Activated CD4-positive, alpha-beta T cell treated with anti-CD3 and anti-CD28 coated beads, Interleukin-2, Interleukin-4, amounts not matched to agents 100 ng/mL and 50 ng/mL, durations not matched to agents 16 hours and 8 hours (primary cell): Measurements from ENCODE around the gene FUT8.

ENCODE experiments used
- DNase-seq: peaks from one replicate; pipeline ENCODE4 v3.0.0-alpha.2; 2020; ENCODE audit warnings: low spot score

FUT8 gene

GRCh38 chr14:65558363-65558762 is 145.8 kb downstream of the FUT8 start:
- no peak for DNase-seq

DNA sequence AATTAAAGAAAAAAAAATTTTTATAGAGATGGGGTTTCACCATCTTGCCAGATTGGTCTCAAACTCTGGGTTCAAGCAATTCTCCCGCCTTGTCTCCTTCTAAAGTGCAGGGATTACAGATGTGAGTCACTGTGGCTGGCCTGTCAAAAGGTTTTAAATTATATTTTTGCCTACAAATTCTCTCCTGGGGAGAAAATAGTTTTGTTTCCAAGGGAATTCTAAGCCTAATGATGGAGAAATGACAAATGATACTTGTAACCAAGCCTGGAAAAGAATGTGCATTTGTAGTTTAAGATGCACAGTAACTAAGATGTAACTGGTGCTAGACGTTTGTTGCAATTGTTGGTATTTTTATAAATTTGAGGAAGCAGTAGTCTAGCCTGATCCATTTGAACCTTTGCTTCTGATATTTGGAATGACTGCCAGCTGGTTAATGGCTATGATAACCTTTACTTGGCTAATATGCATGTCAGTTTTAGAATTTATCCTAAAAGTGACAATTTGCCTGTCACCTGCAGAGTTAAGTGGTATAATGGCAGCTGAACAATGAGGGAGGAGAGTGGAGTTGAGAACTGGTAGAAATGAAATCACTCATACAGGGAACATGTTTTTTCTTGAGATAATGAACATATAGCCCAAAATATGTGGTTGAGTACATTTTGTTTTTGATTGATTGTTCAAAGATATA is 148.0 kb downstream of the FUT8 start:
- no peak for DNase-seq

DNA sequence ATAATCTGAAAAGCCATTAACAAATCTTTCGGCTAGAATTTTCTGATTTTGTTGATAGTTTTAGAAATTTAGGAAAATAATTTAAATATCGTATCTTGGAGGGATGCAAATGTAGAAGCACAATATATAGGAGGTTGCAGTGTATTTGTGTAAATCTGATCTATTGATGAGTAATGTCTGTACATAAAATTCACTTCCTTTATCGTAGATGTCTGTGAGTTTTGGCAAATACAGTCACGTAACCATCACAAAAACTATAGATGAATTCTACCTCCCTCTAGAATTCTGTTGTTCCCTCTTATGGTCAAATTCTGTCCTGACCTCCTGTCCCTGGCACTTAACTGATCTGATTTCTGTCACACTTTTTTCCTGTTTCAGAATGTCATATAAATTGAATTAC is 151.8 kb downstream of the FUT8 start:
- no peak for DNase-seq

DNA sequence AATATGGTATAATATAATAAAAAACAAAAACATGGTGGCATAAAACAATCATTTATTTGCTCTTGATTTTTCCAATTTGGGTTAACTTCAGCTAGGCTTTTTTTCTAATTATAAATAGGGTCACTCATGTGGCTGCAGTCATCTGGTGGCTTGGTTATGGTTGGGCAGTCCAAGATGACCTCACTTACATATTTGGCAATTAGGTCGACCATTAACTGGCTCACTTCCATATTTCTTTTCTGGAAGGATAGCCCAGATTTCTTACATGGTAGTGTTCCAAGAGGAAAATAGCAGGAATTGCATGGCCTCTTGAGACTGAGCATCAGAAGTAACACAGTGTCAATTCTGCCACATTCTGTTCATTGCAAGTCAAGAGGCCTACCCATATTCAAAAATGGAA is 153.4 kb downstream of the FUT8 start:
- no peak for DNase-seq

GRCh38 chr14:65566820-65567522 is 154.4 kb downstream of the FUT8 start:
- DNase-seq = peak; percentile 60

DNA sequence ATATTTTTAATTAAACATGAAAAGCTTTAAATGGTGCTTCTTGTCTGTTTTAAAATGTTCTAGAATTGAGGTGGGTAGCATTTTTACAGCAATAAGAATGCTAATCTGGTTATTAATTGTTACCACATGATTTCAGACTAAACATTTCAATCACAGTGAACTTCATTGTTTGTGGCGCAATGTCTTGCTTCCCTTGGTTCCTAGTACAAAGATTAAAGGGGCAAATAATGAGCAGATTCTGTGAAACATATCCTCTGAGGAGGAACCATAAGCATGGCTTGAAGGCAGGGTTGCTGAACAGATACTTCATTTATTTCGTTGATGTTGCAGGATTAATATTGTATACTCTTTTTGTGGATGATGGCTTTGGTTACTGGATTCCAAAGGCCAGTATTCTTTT is 162.1 kb downstream of the FUT8 start:
- no peak for DNase-seq

GRCh38 chr14:65575389-65575788 is 162.9 kb downstream of the FUT8 start:
- no peak for DNase-seq

DNA sequence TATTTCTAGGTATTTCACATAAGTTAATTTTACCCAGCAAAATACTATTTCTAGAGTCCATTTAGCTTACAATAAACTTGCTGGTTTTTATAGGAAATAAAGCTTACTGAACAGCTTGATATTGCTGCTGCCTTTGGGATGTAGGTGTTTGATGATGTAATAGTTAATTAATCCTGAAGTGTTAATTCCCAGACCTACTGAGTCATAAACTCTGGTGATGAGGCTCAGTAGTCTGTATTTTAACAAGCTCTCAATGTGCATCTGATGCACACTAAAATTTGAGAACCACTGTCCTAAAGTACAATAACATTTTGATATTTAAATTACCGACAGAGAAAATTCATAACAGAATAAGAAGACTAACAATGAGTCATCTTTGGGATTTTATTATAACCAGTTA is 168.4 kb downstream of the FUT8 start:
- no peak for DNase-seq

- no peak for DNase-seq
These were observed 168.8 kb downstream of the FUT8 start for GRCh38 chr14:65581378-65581777.

- DNase-seq = no peak
These were observed 169.3 kb downstream of the FUT8 start for GRCh38 chr14:65581799-65582198.

DNA sequence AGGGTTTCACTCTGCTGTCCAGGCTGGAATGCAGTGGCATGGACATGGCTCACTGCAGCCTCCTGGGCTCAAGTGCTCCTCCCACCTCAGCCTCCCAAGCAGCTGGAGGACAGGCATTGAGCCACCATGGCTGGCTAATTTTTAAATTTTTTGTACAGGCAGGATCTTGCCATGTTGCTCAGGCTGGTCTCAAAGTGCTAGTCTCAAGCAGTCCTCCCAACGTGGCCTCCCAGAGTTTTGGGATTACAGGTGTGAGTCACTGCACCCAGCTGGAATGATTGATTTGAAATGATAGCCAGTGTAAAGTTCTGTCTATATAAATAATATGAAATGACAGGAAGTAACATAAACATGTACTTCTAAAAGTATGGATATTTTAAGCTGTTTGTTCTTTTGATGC is 172.7 kb downstream of the FUT8 start:
- no peak for DNase-seq

DNA sequence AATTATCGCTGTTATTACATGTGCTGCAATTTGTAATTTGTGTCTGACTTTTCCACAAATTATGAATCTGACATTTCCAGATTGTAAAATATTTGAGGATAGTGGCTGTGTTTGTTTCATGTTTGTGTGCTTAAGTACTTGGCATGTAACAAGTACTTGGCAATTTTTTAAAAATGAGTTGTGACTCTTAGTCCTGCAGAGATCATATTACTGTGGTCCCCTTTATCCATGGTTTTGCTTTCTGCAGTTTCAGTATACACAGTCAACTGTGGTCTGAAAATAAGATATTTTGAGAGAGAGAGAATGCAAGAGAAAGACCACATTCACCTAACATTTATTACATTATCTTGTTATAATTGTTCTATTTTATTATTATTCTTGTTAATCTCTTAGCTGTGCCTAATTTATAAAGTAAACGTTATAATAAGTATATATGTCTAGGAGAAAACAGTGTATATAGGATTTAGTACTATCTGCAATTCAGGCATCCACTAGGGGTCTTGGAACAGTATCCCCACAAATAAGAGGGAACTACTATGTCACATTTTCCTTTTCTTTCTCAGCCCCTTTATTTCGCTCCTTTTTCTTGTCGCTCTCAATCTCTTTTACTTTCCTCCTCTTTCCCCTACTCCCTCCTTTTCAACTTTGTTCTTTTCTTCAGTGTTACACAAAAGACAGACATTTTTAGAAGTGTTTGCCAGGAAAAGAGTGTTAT is 176.1 kb downstream of the FUT8 start:
- no peak for DNase-seq

GRCh38 chr14:65594153-65594881 is 181.8 kb downstream of the FUT8 start:
- no peak for DNase-seq

DNA sequence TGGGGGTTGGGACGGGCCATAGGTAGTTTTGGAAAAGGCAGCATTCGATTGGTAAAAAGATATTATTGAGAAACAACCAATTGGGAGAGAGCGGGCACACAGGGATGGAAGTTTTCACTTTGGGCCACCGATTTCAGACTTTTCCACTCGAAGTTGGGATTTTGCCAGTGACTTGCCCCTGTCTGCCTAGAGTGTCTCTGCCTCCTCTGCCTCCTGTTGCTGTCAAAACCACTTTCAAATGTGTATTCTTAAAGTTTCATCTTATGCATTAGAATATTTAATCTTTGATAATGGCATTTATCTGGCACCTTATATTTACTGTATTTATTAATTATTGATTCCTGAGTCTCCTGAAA is 182.3 kb downstream of the FUT8 start:
- DNase-seq = no peak

DNA sequence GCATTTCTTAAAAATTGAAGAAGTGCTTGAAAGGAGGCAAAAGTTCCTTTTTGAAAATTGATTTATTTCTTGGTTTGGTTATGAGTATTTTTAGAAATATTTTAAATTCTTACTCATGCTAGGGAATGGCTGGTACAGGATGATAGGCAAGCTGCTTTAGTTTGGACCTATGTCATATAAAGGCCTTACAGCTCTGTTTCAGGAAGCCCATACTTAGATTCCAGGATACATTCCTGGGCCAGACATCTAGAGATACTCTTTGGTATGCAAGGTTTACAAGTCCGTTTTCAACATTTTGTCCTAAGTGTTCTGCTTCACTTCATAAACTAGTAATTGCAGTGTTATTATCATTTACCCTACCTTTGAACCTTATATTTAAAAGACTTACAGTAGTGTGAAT is 186.8 kb downstream of the FUT8 start:
- no peak for DNase-seq

DNA sequence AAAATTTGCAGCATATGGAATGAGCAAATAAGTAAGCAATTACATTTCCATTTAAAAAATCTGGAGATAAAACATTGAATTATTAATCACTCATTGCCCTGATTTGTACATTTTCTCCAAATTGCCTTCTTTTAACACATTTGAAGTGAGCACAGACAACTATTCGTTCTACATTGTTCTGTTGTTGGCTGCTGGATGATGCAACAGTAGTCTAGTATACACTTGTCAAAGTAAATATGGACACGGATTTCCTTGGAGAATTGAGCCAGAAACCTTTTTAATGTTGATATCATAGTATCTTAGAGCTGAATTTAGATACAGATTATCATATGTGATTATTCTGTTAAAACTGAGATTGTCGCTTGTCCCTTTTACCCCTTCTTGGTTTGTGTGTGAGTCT is 188.2 kb downstream of the FUT8 start:
- no peak for DNase-seq

DNA sequence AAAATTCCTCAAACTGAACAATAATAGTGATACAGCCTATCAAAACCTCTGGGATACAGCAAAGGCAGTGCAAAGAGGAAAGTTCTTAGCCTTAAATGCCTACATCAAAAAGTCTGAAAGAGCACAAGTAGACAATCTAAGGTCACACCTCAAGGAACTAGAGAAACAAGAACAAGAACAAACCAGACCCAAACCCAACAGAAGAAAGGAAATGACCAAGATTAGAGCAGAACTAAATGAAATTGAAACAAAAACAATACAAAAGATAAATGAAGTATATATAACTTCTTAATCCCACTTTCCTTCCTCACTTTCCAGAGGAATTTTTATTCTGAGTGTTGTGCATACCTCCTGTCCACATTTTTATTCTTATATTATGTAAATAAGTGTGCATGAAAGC is 192.0 kb downstream of the FUT8 start:
- no peak for DNase-seq

GRCh38 chr14:65604936-65605335 is 192.4 kb downstream of the FUT8 start:
- no peak for DNase-seq

- no peak for DNase-seq
These were observed 193.9 kb downstream of the FUT8 start for GRCh38 chr14:65606460-65606859.

- DNase-seq = no peak
These were observed 200.7 kb downstream of the FUT8 start for GRCh38 chr14:65613131-65613650.

- DNase-seq = no peak
These were observed 206.5 kb downstream of the FUT8 start for GRCh38 chr14:65618996-65619395.

GRCh38 chr14:65620195-65620594 is 207.7 kb downstream of the FUT8 start:
- no peak for DNase-seq

- DNase-seq = no peak
These were observed 210.2 kb downstream of the FUT8 start for GRCh38 chr14:65622703-65623102.
